ENCODE measurements around the gene SMIM32.

DNA sequence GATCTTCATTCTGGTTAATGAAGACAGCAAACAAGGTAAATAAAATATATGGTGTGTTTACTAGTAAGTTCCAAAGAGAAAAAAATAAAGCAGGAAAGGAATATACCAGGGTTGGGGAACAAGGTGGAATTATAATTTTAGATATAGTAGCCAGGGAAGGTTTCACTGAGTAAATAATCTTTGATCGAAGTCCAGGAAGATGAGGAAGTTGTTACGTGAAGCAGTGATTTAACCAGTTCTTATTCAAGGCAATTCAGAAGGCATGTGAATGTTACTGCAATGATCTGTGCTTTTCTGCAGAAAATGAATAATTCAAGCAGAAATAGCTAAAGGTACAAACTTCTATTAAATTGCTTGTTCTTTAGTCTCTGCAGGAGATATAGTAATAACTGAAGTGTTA is 6.2 kb downstream of the SMIM32 start:
- TF ChIP-seq, protein P1, sequence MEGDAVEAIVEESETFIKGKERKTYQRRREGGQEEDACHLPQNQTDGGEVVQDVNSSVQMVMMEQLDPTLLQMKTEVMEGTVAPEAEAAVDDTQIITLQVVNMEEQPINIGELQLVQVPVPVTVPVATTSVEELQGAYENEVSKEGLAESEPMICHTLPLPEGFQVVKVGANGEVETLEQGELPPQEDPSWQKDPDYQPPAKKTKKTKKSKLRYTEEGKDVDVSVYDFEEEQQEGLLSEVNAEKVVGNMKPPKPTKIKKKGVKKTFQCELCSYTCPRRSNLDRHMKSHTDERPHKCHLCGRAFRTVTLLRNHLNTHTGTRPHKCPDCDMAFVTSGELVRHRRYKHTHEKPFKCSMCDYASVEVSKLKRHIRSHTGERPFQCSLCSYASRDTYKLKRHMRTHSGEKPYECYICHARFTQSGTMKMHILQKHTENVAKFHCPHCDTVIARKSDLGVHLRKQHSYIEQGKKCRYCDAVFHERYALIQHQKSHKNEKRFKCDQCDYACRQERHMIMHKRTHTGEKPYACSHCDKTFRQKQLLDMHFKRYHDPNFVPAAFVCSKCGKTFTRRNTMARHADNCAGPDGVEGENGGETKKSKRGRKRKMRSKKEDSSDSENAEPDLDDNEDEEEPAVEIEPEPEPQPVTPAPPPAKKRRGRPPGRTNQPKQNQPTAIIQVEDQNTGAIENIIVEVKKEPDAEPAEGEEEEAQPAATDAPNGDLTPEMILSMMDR (IDR thresholded peaks at IDR 0.05) = no peak
- no peak for TF ChIP-seq POLR2AphosphoS5 (IDR thresholded peaks at IDR 0.05)
- no peak for TF ChIP-seq POLR2A (IDR thresholded peaks at IDR 0.05)
- TF ChIP-seq EP300 (IDR thresholded peaks at IDR 0.05; ENCODE audit: low read depth) = no peak
